ENCODE measurements around the gene ETHE1. TPM values are rescaled to one million over a fixed set of nuclear protein-coding genes. Genes with fewer than 3 reads are reported as not detected.

ETHE1 gene
- polyA plus RNA-seq, 1 donor from 2014 or later: 40.9 TPM

- no peak overlapping the region for H2AFZ ChIP-seq (ENCODE audit: low read depth, low read length)
- no peak overlapping the region for H3K27ac ChIP-seq (ENCODE audit: low read length)
Observed at GRCh38 chr19:43474986-43475705, 51.9 kb downstream of the ETHE1 start.

GRCh38 chr19:43474487-43474886, 52.5 kb downstream of the ETHE1 start:
- no peak overlapping the region for H3K9ac ChIP-seq (ENCODE audit: low read length)
- no peaks in the 10 kb centered on the region for H3F3A ChIP-seq (ENCODE audit: insufficient read depth, low read length, poor library complexity, severe bottlenecking)
- H3K27me3 ChIP-seq (ENCODE audit: insufficient read depth, low read depth, low read length): no peaks in the 10 kb centered on the region
- H3K9me2 ChIP-seq (ENCODE audit: insufficient read depth, low read length): no peaks in the 10 kb centered on the region
- no peaks in the 10 kb centered on the region for H3K36me3 ChIP-seq (ENCODE audit: insufficient read depth, low read length)
- no peaks in the 10 kb centered on the region for H4K20me1 ChIP-seq (ENCODE audit: insufficient read depth)
- no peaks in the 10 kb centered on the region for H3K9me3 ChIP-seq (ENCODE audit: low read length)
- H3K27ac ChIP-seq (ENCODE audit: low read length): no peak overlapping the region
- no peak overlapping the region for H2AFZ ChIP-seq (ENCODE audit: low read depth, low read length)
- no peak overlapping the region for H3K4me3 ChIP-seq (ENCODE audit: low read length)
- no peaks in the 10 kb centered on the region for H3K79me2 ChIP-seq (replicated peaks; ENCODE audit: insufficient read depth, low read length)
- H3K4me2 ChIP-seq (ENCODE audit: low read length): no peak overlapping the region
- TF ChIP-seq POLR2AphosphoS5 (IDR thresholded peaks at IDR 0.05) (no peak), SMC3 (conservative IDR thresholded peaks at IDR 0.05; ENCODE audit: poor library complexity) (no peak), TAF1 (IDR thresholded peaks at IDR 0.05; ENCODE audit: low read depth) (no peak), REST (IDR thresholded peaks at IDR 0.05; ENCODE audit: borderline replicate concordance) (no peak), RAD21 (conservative IDR thresholded peaks at IDR 0.05) (no peak), EP300 (conservative IDR thresholded peaks at IDR 0.05; ENCODE audit: poor library complexity, severe bottlenecking) (no peak), MXI1 (conservative IDR thresholded peaks at IDR 0.05; ENCODE audit: poor library complexity, severe bottlenecking) (no peak)

More at GRCh38 chr19:43474986-43475705, 51.9 kb downstream of the ETHE1 start:
- H3K9me2 ChIP-seq (ENCODE audit: insufficient read depth, low read length): no peaks in the 10 kb centered on the region
- no peaks in the 10 kb centered on the region for H4K20me1 ChIP-seq (ENCODE audit: insufficient read depth)
- H3K4me2 ChIP-seq (ENCODE audit: low read length): no peak overlapping the region
- H3K27me3 ChIP-seq (ENCODE audit: insufficient read depth, low read depth, low read length): no peaks in the 10 kb centered on the region
- no peaks in the 10 kb centered on the region for H3K79me2 ChIP-seq (replicated peaks; ENCODE audit: insufficient read depth, low read length)
- no peaks in the 10 kb centered on the region for H3K36me3 ChIP-seq (ENCODE audit: insufficient read depth, low read length)
- H3K9me3 ChIP-seq (ENCODE audit: low read length): no peaks in the 10 kb centered on the region
- no peak for TF ChIP-seq EZH2 (IDR thresholded peaks at IDR 0.05; ENCODE audit: borderline replicate concordance, insufficient read depth, low read length, poor library complexity, severe bottlenecking)
- no peak for TF ChIP-seq EP300 (conservative IDR thresholded peaks at IDR 0.05; ENCODE audit: poor library complexity, severe bottlenecking)
- no peak for TF ChIP-seq SMC3 (conservative IDR thresholded peaks at IDR 0.05; ENCODE audit: poor library complexity)
- TF ChIP-seq CTCF (IDR thresholded peaks at IDR 0.05; ENCODE audit: poor library complexity, severe bottlenecking): no peak
- TF ChIP-seq TAF1 (IDR thresholded peaks at IDR 0.05; ENCODE audit: low read depth): no peak
- TF ChIP-seq RAD21 (conservative IDR thresholded peaks at IDR 0.05): no peak
- no peak for TF ChIP-seq REST (IDR thresholded peaks at IDR 0.05; ENCODE audit: borderline replicate concordance)
- no peak for TF ChIP-seq POLR2AphosphoS5 (IDR thresholded peaks at IDR 0.05)
- H3F3A ChIP-seq (ENCODE audit: insufficient read depth, low read length, poor library complexity, severe bottlenecking): no peaks in the 10 kb centered on the region
- H3K4me3 ChIP-seq (ENCODE audit: low read length): peak overlapping the region; percentile 54
- no peak overlapping the region for H3K9ac ChIP-seq (ENCODE audit: low read length)
